GM21825 (cell line): Measurements from ENCODE around the gene ACER2.

Source experiments
- ATAC-seq: cut with Tn5 transposase; IDR thresholded peaks from one replicate; pipeline ENCODE4 v1.9.1; 2021; ENCODE audit warnings: mild to moderate bottlenecking, moderate library complexity; ENCODE audit not compliant: unreplicated experiment

ACER2 gene

DNA sequence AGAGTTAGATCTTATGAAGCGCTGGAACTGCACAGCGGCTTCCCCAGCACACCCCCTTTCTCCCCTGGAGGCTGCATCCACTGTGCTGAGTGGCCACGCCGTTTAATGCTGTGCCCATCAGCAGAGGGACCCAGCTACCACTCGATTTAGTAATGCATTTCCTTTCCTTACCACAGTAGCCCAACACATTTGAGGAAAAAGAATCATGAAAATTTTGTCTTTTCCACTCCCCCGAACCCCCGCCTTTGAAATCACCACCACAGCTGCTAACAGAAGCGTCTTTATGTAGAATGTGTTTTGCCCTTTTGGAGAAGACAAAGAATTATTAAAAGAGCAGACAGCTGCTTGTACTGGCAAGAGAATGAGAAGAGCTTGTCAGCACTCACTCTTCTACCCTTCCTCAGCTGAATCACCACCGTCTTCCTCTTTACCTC lies 73.2 kb downstream of the ACER2 start:
- no peak for ATAC-seq

GRCh38 chr9:19484699-19485098 lies 75.9 kb downstream of the ACER2 start:
- ATAC-seq: no peak

DNA sequence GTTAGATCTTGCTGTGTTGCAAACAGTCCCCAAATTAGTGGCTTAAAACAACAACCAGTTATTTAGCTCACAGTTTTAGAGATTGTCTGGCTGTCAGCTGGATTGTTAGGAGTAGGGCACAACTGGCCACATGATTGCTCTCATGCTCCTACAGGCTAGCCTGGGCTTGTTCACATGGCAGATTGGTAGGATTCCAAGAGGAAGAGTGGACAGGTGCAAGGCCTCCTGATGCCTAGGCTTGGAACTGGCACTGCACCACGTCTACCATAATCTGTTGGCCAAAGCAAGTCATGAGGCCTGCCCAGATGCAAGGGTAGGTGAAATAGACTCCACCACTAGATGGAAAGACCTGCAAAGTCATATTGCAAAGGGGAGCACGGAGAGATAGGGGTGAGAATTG lies 76.4 kb downstream of the ACER2 start:
- no peak for ATAC-seq

DNA sequence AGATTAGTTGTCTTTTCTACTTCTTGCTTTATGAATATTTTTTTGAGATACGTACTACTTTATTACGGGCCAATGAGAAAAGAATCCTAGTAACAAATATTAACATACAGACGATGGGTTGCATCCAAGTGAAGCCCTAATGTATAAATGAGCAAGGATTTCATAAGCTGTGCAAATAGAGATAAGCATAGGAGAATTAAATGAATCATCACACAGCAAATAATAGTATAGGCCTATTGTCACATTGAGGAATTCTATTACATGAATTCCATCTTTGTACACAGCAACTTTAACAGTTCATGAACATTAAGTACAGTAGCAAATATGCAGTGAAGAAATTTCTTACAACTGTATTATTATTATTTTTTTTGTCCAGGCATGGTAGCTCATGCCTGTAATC lies 78.0 kb downstream of the ACER2 start:
- no peak for ATAC-seq

DNA sequence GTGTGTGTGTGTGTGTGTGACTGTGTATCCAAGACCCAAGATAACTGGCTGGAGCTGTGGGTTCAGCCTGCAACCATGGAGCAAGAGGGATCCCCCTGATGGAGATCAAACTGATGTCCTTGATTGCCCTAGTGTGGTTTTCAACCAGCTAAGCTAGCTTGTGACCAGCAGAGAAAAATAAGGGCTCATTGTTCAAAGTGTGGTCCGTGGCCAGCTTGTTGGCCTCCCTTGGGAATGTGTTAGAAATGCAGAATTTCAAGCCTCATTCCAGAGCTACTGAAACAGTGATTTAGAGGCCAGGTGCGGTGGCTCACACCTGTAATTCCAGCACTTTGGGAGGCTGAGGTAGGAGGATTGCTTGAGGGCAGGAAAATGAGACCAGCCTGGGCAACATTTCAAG lies 79.9 kb downstream of the ACER2 start:
- ATAC-seq: no peak

- no peak for ATAC-seq
Measured at GRCh38 chr9:19490269-19490668, 81.5 kb downstream of the ACER2 start.

DNA sequence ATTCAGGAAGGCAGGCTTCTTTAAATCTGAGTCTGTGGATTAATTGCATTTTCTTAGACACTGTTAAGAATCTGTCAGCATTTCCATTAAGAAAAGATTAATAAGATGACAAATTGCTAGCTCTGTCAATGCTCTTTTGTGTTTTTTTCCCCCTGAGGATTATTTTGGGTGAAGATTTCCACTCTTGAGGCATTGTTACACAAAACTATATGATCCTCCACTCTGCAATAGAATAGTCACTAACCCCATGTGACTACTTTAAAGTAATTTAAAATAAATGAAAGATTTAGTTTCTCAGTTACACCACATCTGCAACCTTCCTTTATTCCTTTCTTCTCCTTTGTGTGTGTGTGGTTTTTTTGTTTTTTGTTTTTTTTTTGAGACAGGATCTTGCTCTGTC lies 82.0 kb downstream of the ACER2 start:
- no peak for ATAC-seq

- no peak for ATAC-seq
Measured at GRCh38 chr9:19492775-19493173, 84.0 kb downstream of the ACER2 start.

- peak; percentile 82 for ATAC-seq
Measured at GRCh38 chr9:19493174-19493811, 84.5 kb downstream of the ACER2 start.

GRCh38 chr9:19493876-19494275 lies 85.1 kb downstream of the ACER2 start:
- ATAC-seq: no peak

- no peak for ATAC-seq
Measured at GRCh38 chr9:19495186-19496028, 86.6 kb downstream of the ACER2 start.

- ATAC-seq: no peak
Measured at GRCh38 chr9:19496321-19497050, 87.7 kb downstream of the ACER2 start.

GRCh38 chr9:19497276-19497675 lies 88.5 kb downstream of the ACER2 start:
- no peak for ATAC-seq

DNA sequence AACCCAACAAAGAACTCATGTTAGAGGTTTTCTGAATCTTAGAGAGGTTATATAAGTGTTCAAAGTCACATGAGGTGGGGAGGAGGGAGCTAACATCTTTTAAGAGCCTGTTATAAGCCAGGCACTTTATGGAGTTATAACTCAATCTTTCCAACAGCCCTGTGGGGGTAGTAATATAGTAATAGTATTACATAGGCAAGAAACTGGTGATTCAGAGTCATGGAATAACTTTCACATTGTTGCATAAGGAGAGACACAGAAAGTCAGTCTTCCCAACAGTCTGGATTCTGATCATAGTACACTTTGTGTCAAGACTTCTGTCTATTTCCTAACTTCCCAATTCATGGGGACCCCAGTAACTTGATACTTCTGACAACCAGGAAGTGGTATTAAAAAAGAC lies 89.2 kb downstream of the ACER2 start:
- ATAC-seq: no peak
